GM21447 (cell line): ENCODE data around the gene OTUD1.
"Not testable (repeated sequence)": the region's sequence is repeated elsewhere in the genome, so short reads cannot be mapped to it uniquely, and the experiment has no call there.

Experiments
- ATAC-seq: cut with Tn5 transposase; IDR thresholded peaks from one replicate; pipeline ENCODE4 v1.9.1; 2021; ENCODE audit not compliant: unreplicated experiment

OTUD1 gene

GRCh38 chr10:23438547-23439451 lies at the start of gene OTUD1:
OTUD1 (plus strand) TSS chr10:23439075; CDS start chr10:23439458, 383 bp downstream.
- ATAC-seq: peak; percentile 74

- ATAC-seq: not testable (repeated sequence)
These were observed 48.5 kb upstream of the OTUD1 start for GRCh38 chr10:23390408-23390807.

- no peak for ATAC-seq
These were observed 48.1 kb upstream of the OTUD1 start for GRCh38 chr10:23390809-23391208.

GRCh38 chr10:23391821-23392220 lies 47.1 kb upstream of the OTUD1 start:
- ATAC-seq: no peak

GRCh38 chr10:23395017-23395416 lies 43.9 kb upstream of the OTUD1 start:
- ATAC-seq: no peak

GRCh38 chr10:23396695-23397094 lies 42.2 kb upstream of the OTUD1 start:
- ATAC-seq: no peak

GRCh38 chr10:23399701-23400144 lies 39.2 kb upstream of the OTUD1 start:
- ATAC-seq: no peak

GRCh38 chr10:23402856-23403255 lies 36.0 kb upstream of the OTUD1 start:
- no peak for ATAC-seq

- no peak for ATAC-seq
These were observed 35.6 kb upstream of the OTUD1 start for GRCh38 chr10:23403278-23403677.

GRCh38 chr10:23403719-23404118 lies 35.2 kb upstream of the OTUD1 start:
- no peak for ATAC-seq

- ATAC-seq: no peak
These were observed 34.4 kb upstream of the OTUD1 start for GRCh38 chr10:23404461-23404980.

GRCh38 chr10:23405540-23405939 lies 33.3 kb upstream of the OTUD1 start:
- ATAC-seq: no peak

- ATAC-seq: no peak
These were observed 32.5 kb upstream of the OTUD1 start for GRCh38 chr10:23406409-23406808.

GRCh38 chr10:23408330-23408976 lies 30.4 kb upstream of the OTUD1 start:
- no peak for ATAC-seq

- ATAC-seq: no peak
These were observed 26.7 kb upstream of the OTUD1 start for GRCh38 chr10:23412223-23412622.

GRCh38 chr10:23413629-23414089 lies 25.2 kb upstream of the OTUD1 start:
- peak; percentile 94 for ATAC-seq

- no peak for ATAC-seq
These were observed 24.2 kb upstream of the OTUD1 start for GRCh38 chr10:23414658-23415057.

GRCh38 chr10:23417254-23417653 lies 21.6 kb upstream of the OTUD1 start:
- no peak for ATAC-seq

GRCh38 chr10:23418051-23418681 lies 20.7 kb upstream of the OTUD1 start:
- ATAC-seq: no peak

GRCh38 chr10:23419201-23419600 lies 19.7 kb upstream of the OTUD1 start:
- no peak for ATAC-seq

- ATAC-seq: no peak
These were observed 19.1 kb upstream of the OTUD1 start for GRCh38 chr10:23419655-23420329.
